Cardiac fibroblast (primary cell): Measurements from ENCODE around the gene RBM20.

ENCODE experiments used
- DNase-seq, 2 donors: peaks; one replicate each; pipeline versions ENCODE4 v3.0.0 to v3.0.0-alpha.2; 2010; ENCODE audit warnings: low read depth in 2 of 2
- H3K4me3 ChIP-seq, 2 donors: replicated peaks in 1 of 2; 1 replicate in 1 of 2; 2 replicates in 1 of 2; pipeline ENCODE4 v1.5.1; 2011; ENCODE audit warnings: low read depth in 2 of 2, low read length in 2 of 2, mild to moderate bottlenecking in 2 of 2, moderate library complexity in 1 of 2
- TF ChIP-seq, protein P1 (sequence below): IDR thresholded peaks from one replicate; pipeline ENCODE4 v1.5.1; 2011; ENCODE audit warnings: low read depth, mild to moderate bottlenecking, low read length, inconsistent platforms

RBM20 gene

GRCh38 chr10:110881247-110881646, 237.1 kb downstream of the RBM20 start:
- no peak overlapping the region for H3K4me3 ChIP-seq
- no peak for DNase-seq
- TF ChIP-seq, protein P1, sequence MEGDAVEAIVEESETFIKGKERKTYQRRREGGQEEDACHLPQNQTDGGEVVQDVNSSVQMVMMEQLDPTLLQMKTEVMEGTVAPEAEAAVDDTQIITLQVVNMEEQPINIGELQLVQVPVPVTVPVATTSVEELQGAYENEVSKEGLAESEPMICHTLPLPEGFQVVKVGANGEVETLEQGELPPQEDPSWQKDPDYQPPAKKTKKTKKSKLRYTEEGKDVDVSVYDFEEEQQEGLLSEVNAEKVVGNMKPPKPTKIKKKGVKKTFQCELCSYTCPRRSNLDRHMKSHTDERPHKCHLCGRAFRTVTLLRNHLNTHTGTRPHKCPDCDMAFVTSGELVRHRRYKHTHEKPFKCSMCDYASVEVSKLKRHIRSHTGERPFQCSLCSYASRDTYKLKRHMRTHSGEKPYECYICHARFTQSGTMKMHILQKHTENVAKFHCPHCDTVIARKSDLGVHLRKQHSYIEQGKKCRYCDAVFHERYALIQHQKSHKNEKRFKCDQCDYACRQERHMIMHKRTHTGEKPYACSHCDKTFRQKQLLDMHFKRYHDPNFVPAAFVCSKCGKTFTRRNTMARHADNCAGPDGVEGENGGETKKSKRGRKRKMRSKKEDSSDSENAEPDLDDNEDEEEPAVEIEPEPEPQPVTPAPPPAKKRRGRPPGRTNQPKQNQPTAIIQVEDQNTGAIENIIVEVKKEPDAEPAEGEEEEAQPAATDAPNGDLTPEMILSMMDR, result no peak

- DNase-seq, result no peak
- TF ChIP-seq, protein P1, result no peak
- no peak overlapping the region for H3K4me3 ChIP-seq
Measured at GRCh38 chr10:110881905-110882304, 237.8 kb downstream of the RBM20 start.

DNA sequence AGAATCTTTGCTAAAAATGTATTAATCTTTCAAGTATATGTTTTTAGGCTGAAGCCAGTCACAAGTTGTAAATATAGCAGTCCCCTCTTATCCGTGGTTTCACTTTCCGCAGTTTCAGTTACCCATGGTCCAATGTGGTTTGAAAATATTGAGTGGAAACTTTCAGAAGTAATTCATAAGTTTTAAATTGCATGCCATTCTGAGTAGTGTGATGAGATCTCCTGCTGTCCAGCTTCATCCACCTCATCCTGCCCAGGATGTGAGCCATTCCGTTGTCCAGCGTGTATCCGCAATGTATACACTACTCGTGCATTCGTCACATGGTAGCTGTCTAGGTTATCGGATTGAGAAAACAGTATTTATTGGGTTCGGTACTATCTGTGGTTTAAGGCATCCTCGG, 239.8 kb downstream of the RBM20 start:
- no peak overlapping the region for H3K4me3 ChIP-seq
- no peak for DNase-seq

DNA sequence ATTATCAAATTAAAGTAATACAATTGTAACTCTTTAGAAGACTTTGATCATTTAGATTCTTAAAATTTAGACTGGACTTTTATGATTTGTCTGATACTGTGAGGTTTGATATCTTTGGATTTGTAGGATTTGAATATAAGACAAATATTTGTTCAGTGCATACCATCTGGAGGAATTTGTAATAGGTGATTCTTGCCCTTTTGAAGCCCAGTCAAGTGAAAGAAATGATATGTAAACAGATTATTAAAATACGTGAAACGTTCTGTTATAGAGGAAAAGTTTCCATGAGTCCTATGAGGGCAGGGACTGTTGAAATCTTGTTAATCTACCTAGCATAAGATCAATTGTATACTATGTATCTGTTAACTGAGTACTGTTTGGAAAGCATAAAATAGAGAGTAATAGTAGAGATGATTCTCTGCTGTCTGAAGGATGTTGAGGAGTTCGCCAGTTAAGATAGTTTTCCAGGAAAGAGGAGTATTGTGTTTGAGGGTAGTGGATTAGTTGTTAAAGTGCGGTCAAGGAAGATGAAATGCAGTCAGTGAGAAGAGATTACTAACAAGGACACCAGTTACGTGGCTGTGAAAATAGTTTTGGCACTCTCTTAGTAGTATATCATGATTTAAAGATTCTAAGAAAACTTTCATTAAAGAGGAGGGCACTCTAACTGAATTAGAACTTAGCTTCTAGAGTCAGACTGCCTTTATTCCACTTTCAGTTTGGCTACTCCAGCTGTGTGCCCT, 242.0 kb downstream of the RBM20 start:
- H3K4me3 ChIP-seq, result no peak overlapping the region
- no peak for DNase-seq

More for the DNA sequence above, 239.8 kb downstream of the RBM20 start:
- TF ChIP-seq, protein P1, result no peak

GRCh38 chr10:110887560-110887959, 243.4 kb downstream of the RBM20 start:
- no peak overlapping the region for H3K4me3 ChIP-seq
- DNase-seq, result no peak
- TF ChIP-seq, protein P1, result no peak

More for the DNA sequence above, 242.0 kb downstream of the RBM20 start:
- TF ChIP-seq, protein P1, result no peak
